Measurements from ENCODE around the gene ZNF581. TPM values are rescaled to one million over a fixed set of nuclear protein-coding genes. Genes with fewer than 3 reads are reported as not detected.

The ZNF581 gene
- total RNA-seq, 1 experiment from 2014 or later, result 10.6 TPM

- in situ Hi-C loops (cut with HindIII; ENCODE audit: low pct_unique_long_range_greater_than_20kb, low sequenced_read_pairs), result no loop called here
- DNase-seq (ENCODE audit: low read depth, low spot score), result no peak
Measured at GRCh38 chr19:55668603-55669348, 25.3 kb downstream of the ZNF581 start.

DNA sequence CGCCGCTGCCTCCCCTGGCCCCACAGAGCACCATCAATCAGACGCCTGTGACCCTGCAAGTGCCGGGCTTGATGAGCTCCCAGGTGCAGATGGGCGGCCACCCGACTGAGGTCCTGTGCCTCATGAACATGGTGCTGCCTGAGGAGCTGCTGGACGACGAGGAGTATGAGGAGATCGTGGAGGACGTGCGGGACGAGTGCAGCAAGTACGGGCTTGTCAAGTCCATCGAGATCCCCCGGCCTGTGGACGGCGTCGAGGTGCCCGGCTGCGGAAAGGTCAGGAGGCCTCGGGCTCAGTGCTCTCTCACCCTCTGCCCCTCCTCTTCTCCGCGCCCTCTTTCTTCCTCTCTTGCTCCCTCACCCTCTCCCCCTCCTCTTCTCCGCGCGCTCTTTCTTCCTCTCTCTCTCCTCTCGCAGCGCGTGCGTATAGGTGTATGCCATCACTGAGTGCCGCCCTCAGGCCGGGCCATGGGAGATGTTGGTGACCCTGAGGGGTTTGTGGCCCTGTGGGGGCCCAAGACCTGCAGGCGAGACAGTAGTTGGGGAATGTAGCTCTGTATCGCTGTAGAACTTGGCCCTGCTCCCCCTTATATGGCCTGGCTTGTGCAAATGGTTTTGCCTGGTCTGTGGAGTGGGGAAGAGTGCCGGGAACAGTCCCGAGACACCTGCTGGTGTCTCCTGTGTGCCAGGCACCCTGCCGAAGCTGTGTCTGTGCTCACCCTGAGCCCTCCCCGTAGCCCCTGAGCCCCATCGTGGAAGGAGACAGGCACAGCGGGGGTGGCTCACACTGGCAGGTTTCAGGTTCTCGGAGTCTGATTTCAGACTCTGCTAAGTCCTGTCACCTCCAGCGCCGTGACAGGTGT lies 26.2 kb downstream of the ZNF581 start:
- DNase-seq (ENCODE audit: low read depth, low spot score), result no peak
- in situ Hi-C loops (cut with HindIII; ENCODE audit: low pct_unique_long_range_greater_than_20kb, low sequenced_read_pairs), result no loop called here

- in situ Hi-C loops (cut with HindIII; ENCODE audit: low pct_unique_long_range_greater_than_20kb, low sequenced_read_pairs), result no loop called here
Measured at GRCh38 chr19:55670280-55671053, 27.0 kb downstream of the ZNF581 start.

DNA sequence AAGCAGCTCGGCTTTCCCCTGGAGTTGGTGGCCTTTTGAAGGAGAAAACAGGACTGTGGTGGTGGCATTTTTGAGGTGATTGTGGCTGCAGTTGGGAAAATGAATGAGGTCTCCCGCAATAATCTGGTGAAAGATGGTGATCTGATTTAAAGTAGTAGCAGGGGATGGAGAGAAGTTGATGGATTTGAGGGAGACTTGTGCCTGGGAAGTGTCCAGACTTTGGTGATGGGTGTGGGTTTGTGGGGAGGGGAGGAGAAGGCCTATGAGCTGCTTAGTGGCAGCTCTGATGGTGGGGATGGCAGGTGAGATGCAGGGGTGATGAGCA lies 27.6 kb downstream of the ZNF581 start:
- DNase-seq (ENCODE audit: low read depth, low spot score), result no peak
- in situ Hi-C loops (cut with HindIII; ENCODE audit: low pct_unique_long_range_greater_than_20kb, low sequenced_read_pairs), result no loop called here

More at GRCh38 chr19:55670280-55671053, 27.0 kb downstream of the ZNF581 start:
- no peak for DNase-seq (ENCODE audit: low read depth, low spot score)

GRCh38 chr19:55672418-55672817 lies 29.0 kb downstream of the ZNF581 start:
- no peak for DNase-seq (ENCODE audit: low read depth, low spot score)
- in situ Hi-C loops (cut with HindIII; ENCODE audit: low pct_unique_long_range_greater_than_20kb, low sequenced_read_pairs), result no loop called here

- in situ Hi-C loops (cut with HindIII; ENCODE audit: low pct_unique_long_range_greater_than_20kb, low sequenced_read_pairs), result no loop called here
- no peak for DNase-seq (ENCODE audit: low read depth, low spot score)
Measured at GRCh38 chr19:55673465-55673864, 30.0 kb downstream of the ZNF581 start.

DNA sequence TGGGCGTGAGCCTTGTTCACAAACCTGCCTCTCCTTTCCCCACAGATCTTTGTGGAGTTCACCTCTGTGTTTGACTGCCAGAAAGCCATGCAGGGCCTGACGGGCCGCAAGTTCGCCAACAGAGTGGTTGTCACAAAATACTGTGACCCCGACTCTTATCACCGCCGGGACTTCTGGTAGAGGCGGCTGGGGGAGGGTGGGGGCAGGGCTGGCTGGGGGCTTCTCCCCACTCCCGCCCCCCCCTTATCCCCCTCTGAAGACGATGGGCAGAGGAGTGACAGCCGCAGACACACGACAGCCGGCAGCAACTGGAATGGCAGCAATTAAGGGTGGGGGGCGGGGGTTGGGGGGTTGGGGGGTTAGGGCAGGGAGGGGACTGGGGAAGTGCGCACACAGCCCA lies 30.4 kb downstream of the ZNF581 start:
- no peak for DNase-seq (ENCODE audit: low read depth, low spot score)
- in situ Hi-C loops (cut with HindIII; ENCODE audit: low pct_unique_long_range_greater_than_20kb, low sequenced_read_pairs), result no loop called here

GRCh38 chr19:55674459-55674840 lies 31.0 kb downstream of the ZNF581 start:
- no peak for DNase-seq (ENCODE audit: low read depth, low spot score)
- in situ Hi-C loops (cut with HindIII; ENCODE audit: low pct_unique_long_range_greater_than_20kb, low sequenced_read_pairs), result no loop called here

GRCh38 chr19:55674841-55675660 lies 31.6 kb downstream of the ZNF581 start, which contains the start of gene EPN1:
Gene EPN1, plus strand, starts transcription at chr19:55675226. Its CDS starts 3,402 bp downstream, at chr19:55678628.
- DNase-seq (ENCODE audit: low read depth, low spot score), result peak; percentile 95
- in situ Hi-C loops (cut with HindIII; ENCODE audit: low pct_unique_long_range_greater_than_20kb, low sequenced_read_pairs), result no loop called here

- DNase-seq (ENCODE audit: low read depth, low spot score), result no peak
- in situ Hi-C loops (cut with HindIII; ENCODE audit: low pct_unique_long_range_greater_than_20kb, low sequenced_read_pairs), result no loop called here
Measured at GRCh38 chr19:55675661-55676354, 32.4 kb downstream of the ZNF581 start.

DNA sequence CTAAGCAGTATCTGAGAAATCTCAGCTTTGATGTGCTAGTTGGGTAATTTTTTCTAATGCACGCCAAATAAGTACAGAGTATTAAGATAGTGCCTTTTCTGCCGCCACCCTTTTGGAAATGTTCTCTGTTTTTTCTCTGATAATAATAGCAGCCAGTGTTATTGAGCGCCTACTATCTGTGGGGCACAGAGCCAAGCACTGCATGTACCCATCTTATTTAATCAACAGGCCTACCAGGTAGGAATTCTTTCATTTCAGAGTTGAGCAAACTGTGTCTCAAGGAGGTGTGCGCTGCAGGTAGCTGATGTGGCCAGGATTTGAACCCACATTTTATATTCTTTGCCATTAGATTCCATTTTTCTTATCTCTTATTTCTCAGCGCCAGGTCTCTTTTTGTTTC lies 32.9 kb downstream of the ZNF581 start:
- in situ Hi-C loops (cut with HindIII; ENCODE audit: low pct_unique_long_range_greater_than_20kb, low sequenced_read_pairs), result no loop called here
- no peak for DNase-seq (ENCODE audit: low read depth, low spot score)

DNA sequence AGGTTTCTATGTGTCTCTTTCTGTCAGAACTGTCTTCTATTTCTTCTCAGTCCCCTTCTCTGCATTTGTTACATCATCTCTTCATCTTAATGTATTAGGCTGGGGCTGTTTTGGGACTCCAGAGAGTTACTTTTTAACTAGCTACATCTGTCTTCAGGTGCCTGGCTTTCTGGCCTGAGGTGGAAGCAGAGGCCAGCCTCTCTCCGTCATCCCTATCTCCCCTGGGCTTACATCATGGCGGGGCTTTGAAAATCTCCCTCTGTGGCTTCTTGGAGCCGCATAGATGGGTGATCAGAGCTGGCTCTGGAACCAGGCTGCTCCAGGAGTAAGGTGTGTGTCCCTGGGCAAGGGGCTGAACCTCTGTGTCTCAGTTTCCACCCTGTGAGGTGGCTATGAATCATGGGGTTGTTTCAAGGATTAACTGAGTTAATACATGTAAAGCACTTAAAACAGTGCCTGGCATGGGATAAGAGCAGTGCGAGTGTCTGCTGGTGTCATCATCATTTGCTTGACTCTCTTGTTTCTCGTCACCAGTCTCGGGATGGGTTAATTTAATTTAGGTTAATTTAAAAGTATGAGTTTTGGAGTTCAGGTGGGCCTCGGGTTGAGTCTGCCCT lies 33.5 kb downstream of the ZNF581 start:
- DNase-seq (ENCODE audit: low read depth, low spot score), result no peak

DNA sequence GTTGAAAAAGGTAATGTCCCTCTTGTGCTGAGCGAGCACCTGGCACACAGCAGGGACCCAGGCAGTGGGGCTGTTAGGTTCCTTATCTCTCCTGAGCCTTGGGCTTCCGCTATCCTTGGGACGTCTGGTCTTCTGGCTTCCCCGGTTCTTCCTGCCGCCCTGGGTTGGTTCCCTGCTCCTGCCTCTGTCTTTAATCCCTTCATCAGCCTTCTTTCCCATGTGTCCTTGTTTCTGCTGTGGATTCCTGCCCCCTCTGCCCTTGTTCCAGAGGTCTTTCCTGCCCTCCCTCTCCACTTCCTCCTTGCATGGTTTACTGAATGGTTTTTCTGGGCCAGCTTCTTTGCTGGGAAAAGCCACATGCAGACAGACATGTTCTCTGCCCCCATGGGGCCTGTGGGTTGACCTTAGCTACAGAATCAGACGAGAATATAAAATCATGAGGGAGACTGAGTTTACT lies 34.2 kb downstream of the ZNF581 start:
- in situ Hi-C loops (cut with HindIII; ENCODE audit: low pct_unique_long_range_greater_than_20kb, low sequenced_read_pairs), result no loop called here
- DNase-seq (ENCODE audit: low read depth, low spot score), result no peak

More for the DNA sequence above, 33.5 kb downstream of the ZNF581 start:
- in situ Hi-C loops (cut with HindIII; ENCODE audit: low pct_unique_long_range_greater_than_20kb, low sequenced_read_pairs), result no loop called here

DNA sequence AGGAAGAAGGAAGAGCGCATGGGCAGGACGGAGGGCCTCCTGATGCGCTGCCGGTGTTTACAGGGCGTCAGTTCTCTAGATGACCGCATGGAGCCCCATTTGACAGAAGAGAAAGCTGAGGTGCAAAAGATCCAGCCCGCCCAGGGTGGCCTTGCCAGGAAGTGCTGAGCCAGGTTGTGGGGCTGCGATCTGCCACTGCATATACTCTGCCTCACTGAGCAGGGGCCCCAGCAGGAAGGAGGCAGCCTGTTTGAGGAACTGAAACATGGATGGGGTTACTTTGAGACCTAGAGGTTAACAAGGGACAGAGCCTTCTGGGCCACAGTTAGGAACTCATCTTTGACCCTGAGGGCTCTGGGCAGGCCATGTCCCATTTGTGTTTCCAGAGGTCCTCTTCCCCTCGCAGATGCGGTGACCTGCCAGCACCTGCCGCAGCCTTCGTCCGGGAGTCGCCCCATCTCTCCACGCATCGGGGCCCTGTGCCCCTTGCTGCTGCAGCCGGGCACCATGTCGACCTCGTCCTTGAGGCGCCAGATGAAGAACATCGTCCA lies 34.7 kb downstream of the ZNF581 start:
- in situ Hi-C loops (cut with HindIII; ENCODE audit: low pct_unique_long_range_greater_than_20kb, low sequenced_read_pairs), result no loop called here

DNA sequence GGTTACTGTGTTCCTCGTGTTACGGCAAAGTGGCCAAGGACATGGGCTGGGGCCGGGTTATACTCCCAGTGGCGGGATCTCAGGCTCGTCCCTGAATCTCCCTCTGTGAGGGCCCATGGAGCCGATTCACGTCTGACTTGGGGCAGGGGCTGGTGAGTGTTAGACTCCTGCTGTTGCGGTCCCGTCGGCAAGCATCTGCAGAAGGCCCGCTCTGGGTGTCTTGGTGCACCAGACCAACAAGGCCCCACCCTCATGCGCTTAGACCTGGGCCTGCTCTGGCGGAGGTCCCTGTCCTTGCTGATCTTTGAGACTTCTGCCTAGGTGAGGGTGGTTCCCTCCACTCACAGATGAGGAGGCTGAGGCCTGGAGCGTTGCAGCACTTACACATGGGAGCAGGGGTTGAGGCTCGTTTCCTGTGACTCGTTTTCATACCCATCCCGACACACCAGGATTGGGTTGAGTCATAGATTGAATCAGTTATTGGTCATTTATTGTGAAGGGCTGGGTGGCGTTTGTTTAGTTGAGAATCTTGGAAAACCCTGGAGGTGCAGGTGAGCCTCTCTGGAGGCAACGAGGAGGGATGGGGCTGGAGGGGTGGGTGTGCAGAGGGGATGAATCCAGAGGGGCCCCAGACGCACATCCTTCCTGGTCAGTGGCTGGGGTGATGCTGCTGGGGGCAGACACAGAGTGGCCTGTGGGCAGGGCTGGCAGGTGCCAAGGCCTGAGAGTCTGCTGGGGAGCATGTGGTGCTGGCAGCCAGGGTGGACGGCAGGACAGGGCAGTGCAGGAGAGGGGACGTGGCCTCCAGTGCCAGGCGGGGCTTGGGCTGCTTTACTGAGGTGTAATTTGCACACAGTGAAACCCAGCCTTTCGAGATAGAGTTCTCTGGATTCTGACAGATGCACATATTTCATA lies 36.2 kb downstream of the ZNF581 start:
- DNase-seq (ENCODE audit: low read depth, low spot score), result no peak
- in situ Hi-C loops (cut with HindIII; ENCODE audit: low pct_unique_long_range_greater_than_20kb, low sequenced_read_pairs), result no loop called here

More for the DNA sequence above, 34.7 kb downstream of the ZNF581 start:
- DNase-seq (ENCODE audit: low read depth, low spot score), result no peak
